Fibroblast of lung (primary cell): Measurements from ENCODE around the gene CLEC19A.

Experiments used
- CTCF ChIP-seq, 2 donors: IDR thresholded peaks in 1 of 2; conservative IDR thresholded peaks in 1 of 2; 1 replicate in 1 of 2; 2 replicates in 1 of 2; pipeline ENCODE4 v1.5.1; 2011 to 2012; ENCODE audit warnings: low read length in 2 of 2, control low read depth in 1 of 2, inconsistent platforms in 1 of 2, low read depth in 1 of 2, mild to moderate bottlenecking in 1 of 2
- EZH2 ChIP-seq: IDR thresholded peaks from 2 replicates; pipeline ENCODE4 v1.5.1; 2012; ENCODE audit warnings: low read length, control low read depth, mild to moderate bottlenecking; ENCODE audit errors: missing control alignments

- TF ChIP-seq CTCF (conservative IDR thresholded peaks at IDR 0.05 in 1 of 2, IDR thresholded peaks at IDR 0.05 in 1 of 2; ENCODE audit: low read depth in 1 of 2, low read length in 2 of 2) (no peak), EZH2 (no peak)
These were observed 11.9 kb downstream of the CLEC19A start for GRCh38 chr16:19297454-19297853.
